ENCODE measurements around the gene GAB1. TPM values are rescaled to one million over a fixed set of nuclear protein-coding genes. Genes with fewer than 3 reads are reported as not detected.

Gene GAB1
- total RNA-seq, 1 experiment from 2014 or later: 15.3 TPM

DNA sequence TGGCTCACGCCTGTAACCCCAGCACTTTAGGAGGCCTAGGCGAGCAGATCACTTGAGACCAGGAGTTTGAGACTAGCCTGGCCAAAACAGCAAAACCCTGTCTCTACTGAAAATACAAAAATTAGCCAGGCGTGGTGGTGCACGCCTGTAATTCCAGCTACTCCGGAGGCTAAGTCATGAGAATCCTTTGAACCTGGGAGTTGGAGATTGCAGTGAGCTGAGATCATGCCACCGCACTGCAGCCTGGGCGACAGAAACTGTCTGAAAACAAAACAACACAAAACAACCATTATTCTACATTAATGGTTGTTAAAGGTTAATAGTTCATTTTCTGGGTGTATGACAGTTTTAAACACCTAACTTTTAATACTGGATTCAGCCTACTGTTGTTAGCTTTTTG lies 175.2 kb downstream of the GAB1 start:
- peaks cover 14 to 20% of the 10 kb centered on the region in 2 experiments for H3K4me1 Mint-ChIP-seq

More for the DNA sequence above, 175.2 kb downstream of the GAB1 start:
- Histone ChIP-seq H3K4me1 (ENCODE audit: insufficient read depth, low read length) (no peaks in the 10 kb centered on the region), H3T11ph (ENCODE audit: low read length) (no peak overlapping the region), H3K23ac (ENCODE audit: insufficient read length, low read depth, low read length) (no peak overlapping the region), H2BK15ac (ENCODE audit: low read depth, low read length) (no peak overlapping the region), H3K4ac (ENCODE audit: low read depth, low read length) (no peak overlapping the region), H3K79me1 (ENCODE audit: insufficient read depth, low read depth, low read length, poor library complexity, severe bottlenecking) (no peaks in the 10 kb centered on the region), H2BK5ac (ENCODE audit: insufficient read length, low read length) (no peak overlapping the region), H3K4me2 (ENCODE audit: insufficient read depth, insufficient read length, low read length) (no peak overlapping the region), H3K9ac (ENCODE audit: extremely low read depth, insufficient read length, low read length) (no peak overlapping the region), H2BK20ac (ENCODE audit: low read depth, low read length, poor library complexity, severe bottlenecking) (no peak overlapping the region), H3K56ac (ENCODE audit: insufficient read length, low read depth, low read length) (no peak overlapping the region), H3K9me3 (ENCODE audit: control insufficient read depth, low read depth, low read length) (no peaks in the 10 kb centered on the region), H3K79me2 (ENCODE audit: insufficient read depth, low read length) (peaks cover 21% of the 10 kb centered on the region), H2BK12ac (ENCODE audit: insufficient read length, low read depth, low read length) (no peak overlapping the region), H4K20me1 (ENCODE audit: control insufficient read depth, insufficient read depth, insufficient read length) (no peaks in the 10 kb centered on the region), H2BK120ac (ENCODE audit: low read depth, low read length, poor library complexity, severe bottlenecking) (no peak overlapping the region), H2AFZ (ENCODE audit: low read length) (no peak overlapping the region), H3K23me2 (ENCODE audit: insufficient read length, low read depth, low read length, poor library complexity, severe bottlenecking) (no peaks in the 10 kb centered on the region), H3K18ac (ENCODE audit: insufficient read length, low read depth, low read length) (no peak overlapping the region), H3K14ac (ENCODE audit: insufficient read depth, low read length) (no peak overlapping the region), H4K5ac (ENCODE audit: insufficient read length, low read depth, low read length) (no peak overlapping the region), H3K27me3 (ENCODE audit: insufficient read depth, low read length) (no peaks in the 10 kb centered on the region), H4K8ac (replicated peaks; ENCODE audit: insufficient read length, low read depth, low read length) (no peak overlapping the region), H3K27ac (ENCODE audit: insufficient read length, low read depth, low read length) (no peak overlapping the region), H4K91ac (ENCODE audit: insufficient read length, low read depth, low read length) (no peak overlapping the region), H2AK5ac (ENCODE audit: insufficient read length, low read length) (no peak overlapping the region)
- Mint-ChIP-seq H3K4me3 (no peak overlapping the region), H3K36me3 (ENCODE audit: insufficient read depth in 1 of 3, low read depth in 3 of 3) (peaks cover 2 to 21% (median 20%) of the 10 kb centered on the region in 3 experiments; a peak in 6 of 7 replicates), H3K9me3 (no peaks in the 10 kb centered on the region), H3K27me3 (ENCODE audit: low read depth) (peaks cover 2% of the 10 kb centered on the region; the same call in 1 of the 2 replicates), H3K27ac (no peak overlapping the region)
- no peak for DNase-seq
- no CpG with 5 or more reads among the region's 7 CpGs for WGBS (ENCODE audit: extremely low coverage, insufficient read length, low lambda C conversion rate)
- TF ChIP-seq, protein P1, sequence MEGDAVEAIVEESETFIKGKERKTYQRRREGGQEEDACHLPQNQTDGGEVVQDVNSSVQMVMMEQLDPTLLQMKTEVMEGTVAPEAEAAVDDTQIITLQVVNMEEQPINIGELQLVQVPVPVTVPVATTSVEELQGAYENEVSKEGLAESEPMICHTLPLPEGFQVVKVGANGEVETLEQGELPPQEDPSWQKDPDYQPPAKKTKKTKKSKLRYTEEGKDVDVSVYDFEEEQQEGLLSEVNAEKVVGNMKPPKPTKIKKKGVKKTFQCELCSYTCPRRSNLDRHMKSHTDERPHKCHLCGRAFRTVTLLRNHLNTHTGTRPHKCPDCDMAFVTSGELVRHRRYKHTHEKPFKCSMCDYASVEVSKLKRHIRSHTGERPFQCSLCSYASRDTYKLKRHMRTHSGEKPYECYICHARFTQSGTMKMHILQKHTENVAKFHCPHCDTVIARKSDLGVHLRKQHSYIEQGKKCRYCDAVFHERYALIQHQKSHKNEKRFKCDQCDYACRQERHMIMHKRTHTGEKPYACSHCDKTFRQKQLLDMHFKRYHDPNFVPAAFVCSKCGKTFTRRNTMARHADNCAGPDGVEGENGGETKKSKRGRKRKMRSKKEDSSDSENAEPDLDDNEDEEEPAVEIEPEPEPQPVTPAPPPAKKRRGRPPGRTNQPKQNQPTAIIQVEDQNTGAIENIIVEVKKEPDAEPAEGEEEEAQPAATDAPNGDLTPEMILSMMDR (conservative IDR thresholded peaks at IDR 0.05): no peak
